SK-N-SH treated with all-trans-retinoic acid at 6 μM for 48 hours (cell line): ENCODE measurements around the gene WBP2.

Experiments
- ATAC-seq: fragments of 200-7000 bp; cut with Tn5 transposase; 3 replicates; pipeline ENCODE4 v1.9.1; 2020; ENCODE audit warnings: mild to moderate bottlenecking, moderate library complexity
- ARNTL ChIP-seq: fragments of 450-650 bp; formaldehyde crosslinking; IDR thresholded peaks from 2 replicates; pipeline ENCODE4 v1.5.0; 2020; ENCODE audit warnings: low read depth, mild to moderate bottlenecking, moderate library complexity, borderline replicate concordance
- BACH2 ChIP-seq: fragments of 250-450 bp; sonication (Bioruptor Pico); IDR thresholded peaks from 2 replicates; pipeline ENCODE4 v1.9.0; 2021; ENCODE audit warnings: mild to moderate bottlenecking, borderline replicate concordance
- ESRRG ChIP-seq: fragments of 250-450 bp; sonication (Bioruptor Pico); IDR thresholded peaks from 2 replicates; pipeline ENCODE4 v1.6.1; 2021; ENCODE audit warnings: mild to moderate bottlenecking
- GLIS3 ChIP-seq: fragments of 250-450 bp; sonication (Bioruptor Pico); IDR thresholded peaks from 2 replicates; pipeline ENCODE4 v1.5.0; 2020; ENCODE audit warnings: mild to moderate bottlenecking, moderate library complexity
- OSR1 ChIP-seq: fragments of 250-450 bp; sonication (Bioruptor Pico); IDR thresholded peaks from 2 replicates; pipeline ENCODE4 v1.8.0; 2022; ENCODE audit warnings: moderate library complexity, mild to moderate bottlenecking, inconsistent platforms
- PATZ1 ChIP-seq: fragments of 250-450 bp; sonication (Bioruptor Pico); IDR thresholded peaks from 2 replicates; pipeline ENCODE4 v1.8.0; 2020; ENCODE audit warnings: mild to moderate bottlenecking, moderate library complexity, borderline replicate concordance
- PPARA ChIP-seq: fragments of 250-450 bp; sonication (Bioruptor Pico); IDR thresholded peaks from 2 replicates; pipeline ENCODE4 v1.5.0; 2020; ENCODE audit warnings: mild to moderate bottlenecking, borderline replicate concordance
- RARB ChIP-seq: fragments of 250-450 bp; sonication (Bioruptor Pico); IDR thresholded peaks from 2 replicates; pipeline ENCODE4 v1.8.0; 2021; ENCODE audit warnings: mild to moderate bottlenecking, moderate library complexity
- SNAI2 ChIP-seq: fragments of 250-450 bp; sonication (Bioruptor Pico); IDR thresholded peaks from 2 replicates; pipeline ENCODE4 v1.5.0; 2020; ENCODE audit warnings: mild to moderate bottlenecking, moderate library complexity
- TCF4 ChIP-seq: fragments of 250-450 bp; sonication (Bioruptor Pico); IDR thresholded peaks from 2 replicates; pipeline ENCODE4 v1.8.0; 2021; ENCODE audit warnings: mild to moderate bottlenecking, moderate library complexity, borderline replicate concordance
- ZFP3 ChIP-seq: fragments of 250-450 bp; sonication (Bioruptor Pico); IDR thresholded peaks from 2 replicates; pipeline ENCODE4 v1.5.0; 2020; ENCODE audit warnings: mild to moderate bottlenecking, moderate library complexity
- ZFP30 ChIP-seq: fragments of 450-650 bp; formaldehyde crosslinking; IDR thresholded peaks from 2 replicates; pipeline ENCODE4 v1.5.0; 2022; ENCODE audit warnings: mild to moderate bottlenecking, moderate library complexity
- ZNF565 ChIP-seq: fragments of 450-650 bp; formaldehyde crosslinking; conservative IDR thresholded peaks from 2 replicates; pipeline ENCODE4 v1.5.0; 2020; ENCODE audit warnings: low read depth, mild to moderate bottlenecking, moderate library complexity
- ZNF70 ChIP-seq: fragments of 450-650 bp; formaldehyde crosslinking; IDR thresholded peaks from 2 replicates; pipeline ENCODE4 v1.5.0; 2020; ENCODE audit warnings: mild to moderate bottlenecking, moderate library complexity
- ZNF8 ChIP-seq: fragments of 450-650 bp; formaldehyde crosslinking; IDR thresholded peaks from 2 replicates; pipeline ENCODE4 v1.5.0; 2020; ENCODE audit warnings: mild to moderate bottlenecking, moderate library complexity
- TF ChIP-seq, protein P1 (sequence below): fragments of 250-450 bp; sonication (Bioruptor Pico); IDR thresholded peaks from 2 replicates; pipeline ENCODE4 v1.8.0; 2021; ENCODE audit warnings: low read depth, mild to moderate bottlenecking, moderate library complexity, borderline replicate concordance
- TF ChIP-seq, protein P2 (sequence below): fragments of 250-450 bp; sonication (Bioruptor Pico); IDR thresholded peaks from 2 replicates; pipeline ENCODE4 v1.5.0; 2020; ENCODE audit warnings: mild to moderate bottlenecking, moderate library complexity
- TF ChIP-seq, protein P3 (sequence below): fragments of 250-450 bp; sonication (Bioruptor Pico); IDR thresholded peaks from 2 replicates; pipeline ENCODE4 v1.5.1; 2021; ENCODE audit warnings: mild to moderate bottlenecking, moderate library complexity

The WBP2 gene

GRCh38 chr17:75824050-75824552 is 31.0 kb downstream of the WBP2 start:
- TF ChIP-seq ESRRG (CRISPR knock-in tag) (no peak), ZNF70 (CRISPR knock-in tag) (no peak), BACH2 (no peak), PPARA (CRISPR knock-in tag) (no peak), ZNF565 (CRISPR knock-in tag) (no peak), ZFP30 (CRISPR knock-in tag) (no peak), TCF4 (CRISPR knock-in tag) (no peak), ZFP3 (CRISPR knock-in tag) (no peak), SNAI2 (CRISPR knock-in tag) (no peak), ARNTL (CRISPR knock-in tag) (no peak)
- TF ChIP-seq, protein P1, sequence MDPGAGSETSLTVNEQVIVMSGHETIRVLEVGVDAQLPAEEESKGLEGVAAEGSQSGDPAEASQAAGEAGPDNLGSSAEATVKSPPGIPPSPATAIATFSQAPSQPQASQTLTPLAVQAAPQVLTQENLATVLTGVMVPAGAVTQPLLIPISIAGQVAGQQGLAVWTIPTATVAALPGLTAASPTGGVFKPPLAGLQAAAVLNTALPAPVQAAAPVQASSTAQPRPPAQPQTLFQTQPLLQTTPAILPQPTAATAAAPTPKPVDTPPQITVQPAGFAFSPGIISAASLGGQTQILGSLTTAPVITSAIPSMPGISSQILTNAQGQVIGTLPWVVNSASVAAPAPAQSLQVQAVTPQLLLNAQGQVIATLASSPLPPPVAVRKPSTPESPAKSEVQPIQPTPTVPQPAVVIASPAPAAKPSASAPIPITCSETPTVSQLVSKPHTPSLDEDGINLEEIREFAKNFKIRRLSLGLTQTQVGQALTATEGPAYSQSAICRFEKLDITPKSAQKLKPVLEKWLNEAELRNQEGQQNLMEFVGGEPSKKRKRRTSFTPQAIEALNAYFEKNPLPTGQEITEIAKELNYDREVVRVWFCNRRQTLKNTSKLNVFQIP, result no peak
- TF ChIP-seq, protein P2, sequence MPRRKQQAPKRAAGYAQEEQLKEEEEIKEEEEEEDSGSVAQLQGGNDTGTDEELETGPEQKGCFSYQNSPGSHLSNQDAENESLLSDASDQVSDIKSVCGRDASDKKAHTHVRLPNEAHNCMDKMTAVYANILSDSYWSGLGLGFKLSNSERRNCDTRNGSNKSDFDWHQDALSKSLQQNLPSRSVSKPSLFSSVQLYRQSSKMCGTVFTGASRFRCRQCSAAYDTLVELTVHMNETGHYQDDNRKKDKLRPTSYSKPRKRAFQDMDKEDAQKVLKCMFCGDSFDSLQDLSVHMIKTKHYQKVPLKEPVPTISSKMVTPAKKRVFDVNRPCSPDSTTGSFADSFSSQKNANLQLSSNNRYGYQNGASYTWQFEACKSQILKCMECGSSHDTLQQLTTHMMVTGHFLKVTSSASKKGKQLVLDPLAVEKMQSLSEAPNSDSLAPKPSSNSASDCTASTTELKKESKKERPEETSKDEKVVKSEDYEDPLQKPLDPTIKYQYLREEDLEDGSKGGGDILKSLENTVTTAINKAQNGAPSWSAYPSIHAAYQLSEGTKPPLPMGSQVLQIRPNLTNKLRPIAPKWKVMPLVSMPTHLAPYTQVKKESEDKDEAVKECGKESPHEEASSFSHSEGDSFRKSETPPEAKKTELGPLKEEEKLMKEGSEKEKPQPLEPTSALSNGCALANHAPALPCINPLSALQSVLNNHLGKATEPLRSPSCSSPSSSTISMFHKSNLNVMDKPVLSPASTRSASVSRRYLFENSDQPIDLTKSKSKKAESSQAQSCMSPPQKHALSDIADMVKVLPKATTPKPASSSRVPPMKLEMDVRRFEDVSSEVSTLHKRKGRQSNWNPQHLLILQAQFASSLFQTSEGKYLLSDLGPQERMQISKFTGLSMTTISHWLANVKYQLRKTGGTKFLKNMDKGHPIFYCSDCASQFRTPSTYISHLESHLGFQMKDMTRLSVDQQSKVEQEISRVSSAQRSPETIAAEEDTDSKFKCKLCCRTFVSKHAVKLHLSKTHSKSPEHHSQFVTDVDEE (CRISPR knock-in tag), result no peak
- TF ChIP-seq, protein P3, sequence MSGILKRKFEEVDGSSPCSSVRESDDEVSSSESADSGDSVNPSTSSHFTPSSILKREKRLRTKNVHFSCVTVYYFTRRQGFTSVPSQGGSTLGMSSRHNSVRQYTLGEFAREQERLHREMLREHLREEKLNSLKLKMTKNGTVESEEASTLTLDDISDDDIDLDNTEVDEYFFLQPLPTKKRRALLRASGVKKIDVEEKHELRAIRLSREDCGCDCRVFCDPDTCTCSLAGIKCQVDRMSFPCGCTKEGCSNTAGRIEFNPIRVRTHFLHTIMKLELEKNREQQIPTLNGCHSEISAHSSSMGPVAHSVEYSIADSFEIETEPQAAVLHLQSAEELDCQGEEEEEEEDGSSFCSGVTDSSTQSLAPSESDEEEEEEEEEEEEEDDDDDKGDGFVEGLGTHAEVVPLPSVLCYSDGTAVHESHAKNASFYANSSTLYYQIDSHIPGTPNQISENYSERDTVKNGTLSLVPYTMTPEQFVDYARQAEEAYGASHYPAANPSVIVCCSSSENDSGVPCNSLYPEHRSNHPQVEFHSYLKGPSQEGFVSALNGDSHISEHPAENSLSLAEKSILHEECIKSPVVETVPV (CRISPR knock-in tag), result no peak
- TF ChIP-seq, all 23 proteins: peak for 0
- ATAC-seq, result no peak

- TF ChIP-seq GLIS3 (CRISPR knock-in tag) (no peak), PATZ1 (CRISPR knock-in tag) (no peak), RARB (no peak), OSR1 (CRISPR knock-in tag) (no peak), ZNF70 (CRISPR knock-in tag) (no peak), BACH2 (no peak)
- ATAC-seq, result no peak
These were observed 31.7 kb downstream of the WBP2 start for GRCh38 chr17:75823257-75824041.

DNA sequence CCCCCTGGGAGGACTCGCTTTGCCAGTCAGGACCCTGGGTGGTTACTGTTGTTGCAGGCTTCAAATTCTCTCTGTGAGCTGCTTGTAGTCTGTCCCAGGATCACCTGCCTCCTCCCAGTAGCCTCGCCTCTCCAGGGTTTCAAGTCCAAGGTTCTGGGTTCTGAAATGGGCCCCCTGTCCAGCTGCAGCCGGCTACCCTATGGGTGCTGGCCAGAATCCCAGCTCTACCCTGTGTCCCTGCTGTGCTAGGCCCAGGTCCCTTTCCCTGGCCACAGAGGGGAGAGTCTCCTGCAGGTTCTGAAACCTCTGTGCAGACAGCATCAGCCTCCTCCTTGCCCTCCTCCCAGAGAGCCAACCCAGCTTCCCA is 32.4 kb downstream of the WBP2 start:
- no peak for TF ChIP-seq SNAI2 (CRISPR knock-in tag)
- TF ChIP-seq ARNTL (CRISPR knock-in tag), result no peak
- TF ChIP-seq BACH2, result no peak
- no peak for ATAC-seq

GRCh38 chr17:75822119-75822799 is 32.9 kb downstream of the WBP2 start:
- ATAC-seq, result no peak
- TF ChIP-seq OSR1 (CRISPR knock-in tag), result no peak
- no peak for TF ChIP-seq ZNF8 (CRISPR knock-in tag)
